Loucy (cell line): ENCODE measurements around the gene BTN3A1.

Experiments used
- H2AFZ ChIP-seq: fragments of 200-600 bp; sonication (generic); 2 replicates; pipeline ENCODE4 v1.6.0; 2016; ENCODE audit warnings: antibody characterized with exemption, mild to moderate bottlenecking, low read length, moderate library complexity
- H3F3A ChIP-seq: fragments of 200-600 bp; 2 replicates; pipeline ENCODE4 v1.6.0; 2016; ENCODE audit warnings: antibody characterized with exemption, low read depth, mild to moderate bottlenecking
- H3K27me3 ChIP-seq: fragments of 200-600 bp; sonication (generic); 2 replicates; pipeline ENCODE4 v1.6.1; 2014; ENCODE audit warnings: low read length, mild to moderate bottlenecking; ENCODE audit not compliant: insufficient read depth, poor library complexity, severe bottlenecking
- H3K36me3 ChIP-seq: fragments of 200-600 bp; sonication (generic); 2 replicates; pipeline ENCODE4 v1.6.1; 2016; ENCODE audit warnings: low read length; ENCODE audit not compliant: insufficient read depth
- H3K4me1 ChIP-seq: fragments of 200-600 bp; sonication (generic); 2 replicates; pipeline ENCODE4 v1.5.1; 2014; ENCODE audit warnings: low read length, mild to moderate bottlenecking; ENCODE audit not compliant: insufficient read depth, poor library complexity, severe bottlenecking
- H3K4me2 ChIP-seq: fragments of 200-600 bp; sonication (generic); 2 replicates; pipeline ENCODE4 v1.6.0; 2014; ENCODE audit warnings: antibody characterized with exemption, low read length, low read depth, mild to moderate bottlenecking; ENCODE audit not compliant: poor library complexity, severe bottlenecking
- H3K4me3 ChIP-seq: fragments of 200-600 bp; sonication (generic); 2 replicates; pipeline ENCODE4 v1.5.1; 2014; ENCODE audit warnings: low read length, mild to moderate bottlenecking, mixed read lengths; ENCODE audit not compliant: poor library complexity, severe bottlenecking
- H3K79me2 ChIP-seq: fragments of 200-600 bp; sonication (generic); 2 replicates; pipeline ENCODE4 v1.6.1; 2014; ENCODE audit warnings: low read length; ENCODE audit not compliant: insufficient read depth
- H3K9ac ChIP-seq: fragments of 200-600 bp; sonication (generic); 2 replicates; pipeline ENCODE4 v1.6.0; 2014; ENCODE audit warnings: mild to moderate bottlenecking, low read depth, low read length, moderate library complexity; ENCODE audit not compliant: poor library complexity, severe bottlenecking
- H3K9me2 ChIP-seq: fragments of 200-600 bp; sonication (generic); replicated peaks from 2 replicates; pipeline ENCODE4 v1.6.1; 2016; ENCODE audit warnings: low read depth, low read length, mixed read lengths
- H3K9me3 ChIP-seq: fragments of 200-600 bp; sonication (generic); 2 replicates; pipeline ENCODE4 v1.6.1; 2014; ENCODE audit warnings: mild to moderate bottlenecking, antibody characterized with exemption, low read length, low read depth; ENCODE audit not compliant: insufficient read depth
- H4K20me1 ChIP-seq: fragments of 200-600 bp; sonication (generic); 2 replicates; pipeline ENCODE4 v1.6.0; 2014; ENCODE audit warnings: antibody characterized with exemption, low read length, mild to moderate bottlenecking; ENCODE audit not compliant: insufficient read depth, poor library complexity, severe bottlenecking
- CTCF ChIP-seq: fragments of 200-600 bp; sonication (generic); conservative IDR thresholded peaks from 2 replicates; pipeline ENCODE4 v1.5.1; 2014; ENCODE audit warnings: mild to moderate bottlenecking, antibody characterized with exemption, low read length
- EZH2phosphoT487 ChIP-seq: fragments of 200-600 bp; IDR thresholded peaks from 2 replicates; pipeline ENCODE4 v1.6.1; 2018; ENCODE audit warnings: antibody characterized with exemption, mild to moderate bottlenecking, moderate library complexity, borderline replicate concordance

Gene BTN3A1

DNA sequence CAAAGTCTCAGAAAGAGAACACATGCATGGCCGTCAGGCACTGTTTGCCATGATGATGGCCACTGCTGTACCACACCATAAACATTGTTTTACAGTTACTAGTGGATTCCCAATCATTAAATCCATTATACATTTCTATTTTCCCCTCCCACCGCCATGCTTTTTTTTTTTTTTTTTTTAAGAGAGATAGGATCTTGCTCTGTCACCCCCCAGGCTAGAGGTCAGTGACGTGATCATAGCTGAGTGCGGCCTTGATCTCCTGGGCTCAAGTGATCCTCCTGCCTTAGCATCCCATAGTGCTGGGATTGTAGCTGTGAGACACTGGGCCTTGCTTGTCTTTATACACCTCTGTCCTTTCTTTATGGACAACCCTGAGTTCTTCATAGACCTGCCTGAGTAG is 33.9 kb downstream of the BTN3A1 start:
- Histone ChIP-seq H3K9me3 (peaks cover 4% of the 10 kb centered on the region; the same call in 1 of the 2 replicates), H2AFZ (no peak overlapping the region), H4K20me1 (no peaks in the 10 kb centered on the region), H3K4me2 (no peak overlapping the region), H3K4me3 (no peak overlapping the region), H3K9ac (no peak overlapping the region), H3K9me2 (no peaks in the 10 kb centered on the region), H3K79me2 (peaks cover 5% of the 10 kb centered on the region), H3K27me3 (no peaks in the 10 kb centered on the region), H3K36me3 (no peaks in the 10 kb centered on the region), H3F3A (no peaks in the 10 kb centered on the region), H3K4me1 (peaks cover 11% of the 10 kb centered on the region)
- TF ChIP-seq EZH2phosphoT487 (no peak), CTCF (no peak)

- no peak overlapping the region for H3K9ac ChIP-seq
- no peaks in the 10 kb centered on the region for H3K36me3 ChIP-seq
- H3K9me3 ChIP-seq = peaks cover 4% of the 10 kb centered on the region; the same call in 1 of the 2 replicates
- H3K9me2 ChIP-seq = no peaks in the 10 kb centered on the region
- H3F3A ChIP-seq = no peaks in the 10 kb centered on the region
- H3K4me3 ChIP-seq = no peak overlapping the region
- no peaks in the 10 kb centered on the region for H3K27me3 ChIP-seq
- no peak overlapping the region for H3K4me2 ChIP-seq
- no peaks in the 10 kb centered on the region for H4K20me1 ChIP-seq
- H3K4me1 ChIP-seq = peaks cover 23% of the 10 kb centered on the region
- TF ChIP-seq CTCF (no peak), EZH2phosphoT487 (no peak)
- no peak overlapping the region for H2AFZ ChIP-seq
- peaks cover 20% of the 10 kb centered on the region for H3K79me2 ChIP-seq
Observed at GRCh38 chr6:26437550-26437949, 35.5 kb downstream of the BTN3A1 start.

DNA sequence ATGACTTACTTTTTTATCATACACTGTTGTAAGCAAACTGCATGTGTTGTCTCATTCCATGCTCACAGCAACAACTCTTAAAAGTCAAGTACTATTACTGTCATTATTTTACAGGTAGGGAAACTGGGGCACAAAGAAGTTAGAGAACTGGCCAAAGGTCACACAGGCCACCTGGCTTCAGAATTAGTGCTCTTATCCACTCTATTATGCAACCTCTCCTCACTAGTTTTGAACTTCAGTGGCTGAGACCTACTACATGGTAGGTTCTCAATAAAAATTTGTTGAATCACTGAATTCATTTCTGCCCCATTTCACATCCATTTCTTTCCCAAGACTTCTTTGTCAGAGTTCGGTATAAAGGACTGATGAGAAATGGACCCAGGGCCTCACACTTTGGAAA is 35.9 kb downstream of the BTN3A1 start:
- H3K36me3 ChIP-seq = no peaks in the 10 kb centered on the region
- no peaks in the 10 kb centered on the region for H3K9me2 ChIP-seq
- H3K4me3 ChIP-seq = no peak overlapping the region
- peaks cover 23% of the 10 kb centered on the region for H3K4me1 ChIP-seq
- no peaks in the 10 kb centered on the region for H3K27me3 ChIP-seq
- TF ChIP-seq CTCF (no peak), EZH2phosphoT487 (no peak)
- H2AFZ ChIP-seq = no peak overlapping the region
- H3K4me2 ChIP-seq = no peak overlapping the region
- peaks cover 21% of the 10 kb centered on the region for H3K79me2 ChIP-seq
- H3K9ac ChIP-seq = no peak overlapping the region
- H4K20me1 ChIP-seq = no peaks in the 10 kb centered on the region
- no peaks in the 10 kb centered on the region for H3F3A ChIP-seq
- peaks cover 4% of the 10 kb centered on the region; the same call in 1 of the 2 replicates for H3K9me3 ChIP-seq
